Prostate gland (tissue), 2 donors: ENCODE data around the gene PPP2R5C.
"Not testable (repeated sequence)": the region's sequence is repeated elsewhere in the genome, so short reads cannot be mapped to it uniquely, and the experiment has no call there.

Experiments used
- CTCF ChIP-seq, 4 experiments: fragments of 200-600 bp in 2 of 4; fragments of 450-650 bp in 2 of 4; sonication (generic) in 2 of 4; IDR thresholded peaks; 1 replicate in 3 of 4; 2 replicates in 1 of 4; pipeline ENCODE4 v1.5.1; 2016 to 2019; ENCODE audit warnings: antibody characterized with exemption in 4 of 4, mild to moderate bottlenecking in 2 of 4, moderate library complexity in 2 of 4
- POLR2AphosphoS5 ChIP-seq: sonication (generic); formaldehyde crosslinking; IDR thresholded peaks from one replicate; pipeline ENCODE4 v1.6.1; 2017; ENCODE audit warnings: antibody characterized with exemption

GRCh38 chr14:101725652-101726051, 35.9 kb upstream of the PPP2R5C start:
- TF ChIP-seq CTCF (IDR thresholded peaks at IDR 0.05); POLR2AphosphoS5: not testable (repeated sequence)
